HCEC 1CT (cell line): Measurements from ENCODE around the gene TTC38.

ENCODE experiments used
- DNase-seq: peaks from one replicate; pipeline ENCODE4 v3.0.0-alpha.2; 2017

TTC38 gene

GRCh38 chr22:46267431-46268279, at the start of gene TTC38:
TSS of gene TTC38 (plus strand) at chr22:46268008. CDS start at chr22:46268040, 32 bp downstream.
- DNase-seq: peak; percentile 74

GRCh38 chr22:46219636-46220035, 48.2 kb upstream of the TTC38 start:
- DNase-seq: no peak

- no peak for DNase-seq
Observed at GRCh38 chr22:46220921-46221320, 46.9 kb upstream of the TTC38 start.

- no peak for DNase-seq
Observed at GRCh38 chr22:46224044-46224897, 43.5 kb upstream of the TTC38 start.

- DNase-seq: no peak
Observed at GRCh38 chr22:46224898-46225290, 42.9 kb upstream of the TTC38 start.

- DNase-seq: no peak
Observed at GRCh38 chr22:46225631-46226030, 42.2 kb upstream of the TTC38 start.

- no peak for DNase-seq
Observed at GRCh38 chr22:46226577-46226976, 41.2 kb upstream of the TTC38 start.

- DNase-seq: no peak
Observed at GRCh38 chr22:46229701-46230100, 38.1 kb upstream of the TTC38 start.

GRCh38 chr22:46230262-46230901, 37.4 kb upstream of the TTC38 start:
- DNase-seq: no peak

GRCh38 chr22:46233231-46233630, 34.6 kb upstream of the TTC38 start:
- no peak for DNase-seq

GRCh38 chr22:46234969-46235368, 32.8 kb upstream of the TTC38 start:
- DNase-seq: no peak

GRCh38 chr22:46237453-46238124, 30.2 kb upstream of the TTC38 start:
- DNase-seq: no peak

- no peak for DNase-seq
Observed at GRCh38 chr22:46238541-46238940, 29.3 kb upstream of the TTC38 start.

GRCh38 chr22:46239261-46240048, 28.4 kb upstream of the TTC38 start:
- DNase-seq: no peak

GRCh38 chr22:46240073-46240472, 27.7 kb upstream of the TTC38 start:
- no peak for DNase-seq

- DNase-seq: no peak
Observed at GRCh38 chr22:46240506-46240905, 27.3 kb upstream of the TTC38 start.

GRCh38 chr22:46240907-46241306, 26.9 kb upstream of the TTC38 start:
- no peak for DNase-seq

GRCh38 chr22:46241396-46242007, 26.3 kb upstream of the TTC38 start:
- no peak for DNase-seq

- no peak for DNase-seq
Observed at GRCh38 chr22:46242076-46242475, 25.7 kb upstream of the TTC38 start.

- no peak for DNase-seq
Observed at GRCh38 chr22:46244771-46245170, 23.0 kb upstream of the TTC38 start.

GRCh38 chr22:46245511-46245910, 22.3 kb upstream of the TTC38 start:
- DNase-seq: no peak

GRCh38 chr22:46246178-46246577, 21.6 kb upstream of the TTC38 start:
- no peak for DNase-seq
